Suprapubic skin (tissue), 4 donors: ENCODE results near the gene DR1.

Source experiments
- CTCF ChIP-seq, 2 donors: fragments of 200-600 bp in 1 of 2; fragments of 450-650 bp in 1 of 2; sonication (generic) in 1 of 2; IDR thresholded peaks; one replicate each; pipeline ENCODE4 v1.5.1; 2016 to 2019; ENCODE audit warnings: antibody characterized with exemption in 2 of 2, mild to moderate bottlenecking in 1 of 2, moderate library complexity in 1 of 2
- EP300 ChIP-seq: sonication (generic); formaldehyde crosslinking; IDR thresholded peaks from one replicate; pipeline ENCODE4 v1.6.1; 2017; ENCODE audit warnings: antibody characterized with exemption
- POLR2AphosphoS5 ChIP-seq, 3 donors: sonication (generic); formaldehyde crosslinking; IDR thresholded peaks; one replicate each; pipeline ENCODE4 v1.6.1; 2017; ENCODE audit warnings: antibody characterized with exemption in 3 of 3

DNA sequence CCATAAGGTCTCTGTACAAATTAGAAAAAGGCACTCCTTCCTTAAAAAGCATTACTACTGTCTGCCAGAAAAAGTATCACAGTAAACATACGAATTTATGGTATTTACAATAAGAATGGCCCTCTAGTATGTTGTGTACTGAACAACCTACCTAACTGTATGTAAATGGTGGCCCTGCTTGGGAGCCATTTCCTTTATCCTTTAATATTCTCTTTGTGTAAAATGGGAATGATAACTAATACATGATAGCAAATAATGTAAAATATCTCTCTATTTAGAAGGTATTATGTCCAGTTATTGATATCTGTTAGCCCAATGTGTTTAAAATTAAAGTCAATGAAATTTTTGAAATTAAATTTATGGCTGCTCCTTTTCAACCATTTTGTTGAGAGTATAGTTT is 5.2 kb downstream of the DR1 start:
- TF ChIP-seq CTCF (IDR thresholded peaks at IDR 0.05) (no peak), EP300 (no peak), POLR2AphosphoS5 (IDR thresholded peaks at IDR 0.05) (no peak)
